ENCODE measurements around the gene SYT13. TPM values are rescaled to one million over a fixed set of nuclear protein-coding genes. Genes with fewer than 3 reads are reported as not detected.

The SYT13 gene
- total and polyA plus RNA-seq, 8 donors = 0.21 to 5.5 (median 4.4) TPM

DNA sequence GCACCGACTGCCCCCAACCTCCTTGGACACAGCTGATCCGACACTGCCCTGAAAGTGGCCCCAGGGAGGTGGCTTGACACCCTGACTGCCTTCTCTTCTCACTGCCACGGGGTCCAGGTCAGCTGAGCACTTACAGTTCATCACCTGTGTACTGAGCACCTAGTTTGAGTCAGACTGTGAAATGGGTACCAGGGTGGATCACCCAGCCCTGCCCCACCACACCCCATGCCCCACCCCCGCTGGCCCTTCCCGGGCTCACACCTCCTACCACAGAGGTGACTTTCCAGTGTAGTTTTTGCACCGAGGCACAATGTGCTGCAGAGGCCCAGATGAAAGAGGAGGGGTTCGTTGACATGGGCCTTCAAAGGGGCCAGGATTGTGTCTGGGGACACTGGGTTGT lies 80.2 kb downstream of the SYT13 start:
- no peaks in the 10 kb centered on the region for H3K9me3 ChIP-seq
- intact Hi-C loops (cut with DNase I) = no loop called here
- no peak overlapping the region for H3K4me3 ChIP-seq
- DNase-seq (no peak), ATAC-seq (no peak)
- H3K36me3 ChIP-seq = peaks cover 0 to 19% of the 10 kb centered on the region in 2 donors
- TF ChIP-seq, protein P1, sequence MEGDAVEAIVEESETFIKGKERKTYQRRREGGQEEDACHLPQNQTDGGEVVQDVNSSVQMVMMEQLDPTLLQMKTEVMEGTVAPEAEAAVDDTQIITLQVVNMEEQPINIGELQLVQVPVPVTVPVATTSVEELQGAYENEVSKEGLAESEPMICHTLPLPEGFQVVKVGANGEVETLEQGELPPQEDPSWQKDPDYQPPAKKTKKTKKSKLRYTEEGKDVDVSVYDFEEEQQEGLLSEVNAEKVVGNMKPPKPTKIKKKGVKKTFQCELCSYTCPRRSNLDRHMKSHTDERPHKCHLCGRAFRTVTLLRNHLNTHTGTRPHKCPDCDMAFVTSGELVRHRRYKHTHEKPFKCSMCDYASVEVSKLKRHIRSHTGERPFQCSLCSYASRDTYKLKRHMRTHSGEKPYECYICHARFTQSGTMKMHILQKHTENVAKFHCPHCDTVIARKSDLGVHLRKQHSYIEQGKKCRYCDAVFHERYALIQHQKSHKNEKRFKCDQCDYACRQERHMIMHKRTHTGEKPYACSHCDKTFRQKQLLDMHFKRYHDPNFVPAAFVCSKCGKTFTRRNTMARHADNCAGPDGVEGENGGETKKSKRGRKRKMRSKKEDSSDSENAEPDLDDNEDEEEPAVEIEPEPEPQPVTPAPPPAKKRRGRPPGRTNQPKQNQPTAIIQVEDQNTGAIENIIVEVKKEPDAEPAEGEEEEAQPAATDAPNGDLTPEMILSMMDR (IDR thresholded peaks at IDR 0.05) = no peak
- no peak overlapping the region for H3K27ac ChIP-seq
- H3K27me3 ChIP-seq = no peaks in the 10 kb centered on the region
- H3K4me1 ChIP-seq = peaks cover 20 to 25% of the 10 kb centered on the region in 2 donors

DNA sequence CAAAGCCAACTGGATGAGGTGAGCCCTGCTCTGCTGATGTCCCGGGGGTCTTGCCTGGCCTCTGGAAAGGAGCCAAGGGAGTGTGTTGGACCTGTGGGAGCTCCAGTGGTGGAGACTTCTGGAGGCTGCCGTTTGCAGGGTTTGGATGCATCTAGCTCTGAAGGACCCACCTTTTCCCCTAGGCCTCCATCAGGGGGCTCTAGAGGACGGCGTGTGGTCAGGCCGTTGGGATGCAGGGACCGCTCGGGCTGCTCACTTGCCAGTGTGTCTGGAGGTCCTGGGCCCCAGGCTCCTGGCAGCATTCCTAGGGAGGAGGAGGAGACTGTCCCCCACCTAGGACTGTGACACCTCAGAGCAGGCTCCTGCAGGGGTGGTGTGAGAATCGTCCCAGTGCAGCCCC lies 81.4 kb downstream of the SYT13 start:
- TF ChIP-seq, protein P1 (IDR thresholded peaks at IDR 0.05) = no peak
- Histone ChIP-seq H3K4me3 (no peak overlapping the region), H3K4me1 (peaks cover 11 to 15% of the 10 kb centered on the region in 2 donors), H3K27ac (no peak overlapping the region), H3K27me3 (no peaks in the 10 kb centered on the region), H3K9me3 (no peaks in the 10 kb centered on the region), H3K36me3 (peaks cover 0 to 16% of the 10 kb centered on the region in 2 donors)
- DNase-seq (peak in 1 of 4 donors; percentile 19), ATAC-seq (no peak)
- intact Hi-C loops (cut with DNase I) = no loop called here

DNA sequence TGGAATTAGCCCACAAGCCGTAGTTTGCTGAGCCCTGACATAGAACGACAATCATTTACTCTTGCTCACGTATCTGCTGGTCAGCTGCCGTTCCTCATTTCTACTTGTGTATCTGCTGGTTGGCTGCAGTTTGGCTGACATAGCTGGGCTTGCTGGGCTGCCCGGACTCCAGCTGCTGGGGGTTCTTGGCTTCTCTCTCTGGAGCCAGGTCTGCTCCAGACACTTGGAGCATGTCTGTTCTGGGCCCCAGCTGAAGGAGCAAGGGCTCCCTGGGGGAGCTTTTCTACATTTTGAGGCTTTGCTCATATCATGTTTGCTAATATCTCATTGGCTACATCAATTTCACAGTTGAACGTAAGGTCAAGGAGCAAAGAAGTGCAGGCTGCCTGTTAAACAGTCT lies 92.4 kb downstream of the SYT13 start:
- DNase-seq = peak in 1 of 4 donors; percentile 62
- no peak for ATAC-seq
- TF ChIP-seq, protein P1 (IDR thresholded peaks at IDR 0.05) = no peak

More for the DNA sequence above, 92.4 kb downstream of the SYT13 start:
- Histone ChIP-seq H3K4me1 (no peaks in the 10 kb centered on the region), H3K27me3 (no peaks in the 10 kb centered on the region), H3K36me3 (peaks cover 0 to 13% of the 10 kb centered on the region in 2 donors), H3K9me3 (no peaks in the 10 kb centered on the region), H3K4me3 (no peak overlapping the region), H3K27ac (no peak overlapping the region)
- intact Hi-C loops (cut with DNase I) = no loop called here

Other genes with a start within 250 kb of the SYT13 start
- 10 to 100 TPM; 13.6 to 13.8 TPM for gene PRDM11, start 139.7 kb downstream of the SYT13 start, total RNA-seq
- 10 to 100 TPM; 18.3 to 29.6 (median 24.3) TPM for gene PRDM11, start 139.7 kb downstream of the SYT13 start, polyA plus RNA-seq (ENCODE audit: insufficient read length in 6 of 6)

Measured in left lung (tissue), 10 donors.